Psoas muscle (tissue), 8 donors: ENCODE data around the gene SHC3. TPM values are rescaled to one million over a fixed set of nuclear protein-coding genes. Genes with fewer than 3 reads are reported as not detected.

Experiments
- ATAC-seq, 4 donors: fragments of 200-7000 bp; cut with Tn5 transposase; one replicate each; pipeline ENCODE4 v1.9.1; 2020; ENCODE audit warnings: moderate library complexity in 3 of 4, mild to moderate bottlenecking in 2 of 4
- DNase-seq, 2 donors: peaks; one replicate each; pipeline ENCODE4 v3.0.0-alpha.2; 2020
- H3K27ac ChIP-seq: fragments of 200-600 bp; one replicate; pipeline ENCODE4 v1.8.0; 2022
- H3K27me3 ChIP-seq, 3 donors: fragments of 200-600 bp in 1 of 3; one replicate each; pipeline versions ENCODE4 v1.6.1 to v1.8.0; 2013 to 2022; ENCODE audit warnings: low read length in 2 of 3, mild to moderate bottlenecking in 2 of 3, moderate library complexity in 1 of 3; ENCODE audit not compliant: insufficient read depth in 3 of 3
- H3K36me3 ChIP-seq, 2 donors: fragments of 200-600 bp in 1 of 2; one replicate each; pipeline versions ENCODE4 v1.6.1 to v1.8.0; 2013 to 2022; ENCODE audit warnings: low read depth in 1 of 2, mild to moderate bottlenecking in 1 of 2, moderate library complexity in 1 of 2; ENCODE audit not compliant: insufficient read depth in 1 of 2
- H3K4me1 ChIP-seq: fragments of 200-600 bp; one replicate; pipeline ENCODE4 v1.8.0; 2022
- H3K4me3 ChIP-seq: fragments of 200-600 bp; one replicate; pipeline ENCODE4 v1.8.0; 2022; ENCODE audit warnings: mild to moderate bottlenecking
- H3K9me3 ChIP-seq: fragments of 200-600 bp; one replicate; pipeline ENCODE4 v1.8.0; 2022
- CTCF ChIP-seq: fragments of 200-600 bp; IDR thresholded peaks from one replicate; pipeline ENCODE4 v1.8.0; 2022; ENCODE audit warnings: antibody characterized with exemption
- WGBS, 3 donors: extraction: QIAGEN DNeasy Blood & Tissue Kit; methylation state at CpG; one replicate each; pipeline versions ENCODE4 v1.1.6 to v1.1.7; 2013; 5-methylcytosine and 5-hydroxymethylcytosine counted together
- intact Hi-C, 2 donors: fragments of 100-400 bp; cut with DNase I; formaldehyde crosslinking; loops; one replicate each; pipeline versions ENCODE4 v1.11.0 to v1.14.2; 2022
- polyA plus RNA-seq, 3 donors: library from polyadenylated mRNA; stranded (reverse); fragments of 200-250 nt; gene quantifications; one replicate each; pipeline ENCODE4 v1.2.3, GENCODE V29; 2013
- total RNA-seq, 4 donors: library from RNA; stranded (reverse); fragmentation: NEBNext Ultra II Directional in 2 of 4; extraction: Animal tissue kit (Norgen Biotek cat#: 25700) in 2 of 4; gene quantifications; one replicate each; pipeline versions ENCODE4 v1.2.1 to v1.2.4, GENCODE V29; 2021 to 2023
- donor health status: healthy with polysubstance abuse.
- donor health status: DM: no; HTN: no; CAD: no; lungs with moderate emphysema.
- donor health status: Bipolar disorder and iron deficiency.
- donor health status: healthy.
- donor health status: DM: yes; HTN: yes; CAD: no.
- donor health status: DM: no; HTN: no; CAD: no.
- donor health status: DM: no; HTN: no; CAD: no.
- donor health status: DM: yes; HTN: yes; CAD: no.

Gene SHC3
- total and polyA plus RNA-seq, 7 donors, result 0.04 to 0.71 (median 0.20) TPM

- Histone ChIP-seq H3K36me3 (no peaks in the 10 kb centered on the region), H3K4me3 (no peak overlapping the region), H3K9me3 (no peaks in the 10 kb centered on the region), H3K27ac (no peak overlapping the region), H3K27me3 (no peaks in the 10 kb centered on the region), H3K4me1 (no peaks in the 10 kb centered on the region)
- intact Hi-C loops, result no loop called here
- TF ChIP-seq CTCF, result no peak
- ATAC-seq, result no peak
- no peak for DNase-seq
- WGBS, 3 donors, result 81 to 92% (median 83%) methylated on average over 6 of the region's 6 CpGs
These were observed 126.0 kb downstream of the SHC3 start for GRCh38 chr9:89052470-89053097.

GRCh38 chr9:89051421-89052025 lies 127.1 kb downstream of the SHC3 start:
- Histone ChIP-seq H3K36me3 (no peaks in the 10 kb centered on the region), H3K9me3 (no peaks in the 10 kb centered on the region), H3K27ac (no peak overlapping the region), H3K4me3 (no peak overlapping the region), H3K27me3 (no peaks in the 10 kb centered on the region), H3K4me1 (no peaks in the 10 kb centered on the region)
- ATAC-seq, result no peak
- WGBS, 3 donors, result 88 to 94% (median 93%) methylated on average over 12 of the region's 12 CpGs
- no peak for DNase-seq
- intact Hi-C loops, result no loop called here
- TF ChIP-seq CTCF, result no peak

DNA sequence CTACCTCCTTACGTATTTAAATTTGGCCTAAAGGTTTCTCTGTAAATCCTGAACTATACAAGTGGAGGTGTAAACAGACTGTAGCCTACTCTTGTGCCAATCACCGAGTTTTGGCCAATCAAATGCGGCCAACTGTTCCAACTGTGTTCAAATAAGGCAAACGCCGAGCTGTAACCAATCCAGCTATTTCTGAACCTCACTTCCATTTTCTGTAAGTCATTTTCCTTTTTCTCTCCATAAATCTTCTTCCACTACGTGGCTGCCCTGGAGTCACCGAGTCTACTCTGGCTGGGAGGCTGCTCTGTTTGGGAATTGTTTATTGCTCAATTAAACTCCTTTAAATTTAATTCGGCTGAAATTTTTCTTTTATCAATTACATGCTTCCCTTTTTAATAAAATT lies 129.0 kb downstream of the SHC3 start:
- Histone ChIP-seq H3K4me1 (no peaks in the 10 kb centered on the region), H3K36me3 (no peaks in the 10 kb centered on the region), H3K9me3 (no peaks in the 10 kb centered on the region), H3K27me3 (no peaks in the 10 kb centered on the region), H3K27ac (no peak overlapping the region), H3K4me3 (no peak overlapping the region)
- DNase-seq, result no peak
- TF ChIP-seq CTCF, result no peak
- no peak for ATAC-seq
- intact Hi-C loops, result no loop called here
- 87 to 90% (median 90%) methylated on average over 8 of the region's 8 CpGs for WGBS, 3 donors

DNA sequence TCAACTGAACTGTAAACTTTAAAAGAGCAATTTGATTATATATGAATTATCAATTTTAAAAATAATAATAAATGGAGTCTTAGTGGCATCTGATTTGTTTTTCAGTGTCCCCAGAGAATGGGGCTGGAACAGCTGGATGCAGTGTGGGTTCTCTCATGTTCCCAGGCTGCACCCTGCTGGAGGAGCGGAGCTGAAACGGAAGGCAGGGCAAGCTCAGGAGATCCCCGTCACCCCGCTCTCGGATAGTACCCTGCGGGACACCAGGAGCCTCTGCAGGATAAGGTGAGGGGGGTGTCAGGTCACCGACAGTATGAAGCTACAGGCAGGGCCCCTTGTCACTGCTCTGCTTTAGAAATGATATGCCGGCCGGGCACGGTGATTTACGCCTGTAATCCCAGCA lies 130.0 kb downstream of the SHC3 start:
- 84 to 89% (median 89%) methylated on average over 11 of the region's 11 CpGs for WGBS, 3 donors

More for the DNA sequence above, 130.0 kb downstream of the SHC3 start:
- DNase-seq (no peak), ATAC-seq (no peak)
- no peak overlapping the region for H3K4me3 ChIP-seq
- H3K36me3 ChIP-seq, result no peaks in the 10 kb centered on the region
- no peaks in the 10 kb centered on the region for H3K9me3 ChIP-seq
- TF ChIP-seq CTCF, result no peak
- intact Hi-C loops, result no loop called here
- H3K4me1 ChIP-seq, result no peaks in the 10 kb centered on the region
- H3K27me3 ChIP-seq, result no peaks in the 10 kb centered on the region
- no peak overlapping the region for H3K27ac ChIP-seq
